IMR-90 (cell line): Measurements from ENCODE around the gene RNF11. TPM values are rescaled to one million over a fixed set of nuclear protein-coding genes. Genes with fewer than 3 reads are reported as not detected.

ENCODE experiments used
- ATAC-seq: fragments of 200-7000 bp; cut with Tn5 transposase; 2 replicates; pipeline ENCODE4 v1.9.1; 2020; ENCODE audit warnings: low read depth, mild to moderate bottlenecking, moderate library complexity
- BruUV-seq: library from RNA; stranded (reverse); fragments of 400-500 nt; replicated peaks from 2 replicates; lab custom pipeline; 2021; lab: Mats Ljungman, UMichigan
- CTCF ChIA-PET: fragments of 300-600 bp; formaldehyde crosslinking; extraction: SDS; loops from one replicate; lab custom pipeline; 2021; ENCODE audit warnings: antibody characterized with exemption; lab: Yijun Ruan, JAX
- POLR2A ChIA-PET: fragments of 300-600 bp; sonication (Branson Sonifier 250); formaldehyde crosslinking; loops from one replicate; lab custom pipeline; 2022; ENCODE audit warnings: antibody characterized with exemption; ENCODE audit not compliant: unreplicated experiment; lab: Charles Lee
- DNase-seq: peaks from one replicate; pipeline ENCODE4 v3.0.0; 2013
- H2AFZ ChIP-seq: replicated peaks from 2 replicates; pipeline ENCODE3; 2013; ENCODE audit warnings: low read length, mild to moderate bottlenecking; ENCODE audit not compliant: poor library complexity
- H2AK5ac ChIP-seq: 2 replicates; pipeline ENCODE4 v1.6.1; 2013; ENCODE audit warnings: low read depth, low read length, inconsistent platforms
- H2AK9ac ChIP-seq: replicated peaks from 2 replicates; pipeline ENCODE3; 2013; ENCODE audit warnings: mild to moderate bottlenecking, low read depth, low read length, moderate library complexity; ENCODE audit not compliant: poor library complexity
- H2BK120ac ChIP-seq: 2 replicates; pipeline ENCODE4 v1.6.1; 2013; ENCODE audit warnings: low read depth, low read length, inconsistent platforms
- H2BK15ac ChIP-seq: 3 replicates; pipeline ENCODE4 v1.6.1; 2013; ENCODE audit warnings: low read depth, low read length, inconsistent platforms
- H2BK20ac ChIP-seq: 2 replicates; pipeline ENCODE4 v1.6.1; 2013; ENCODE audit warnings: low read depth, mild to moderate bottlenecking, inconsistent platforms, low read length, moderate library complexity
- H2BK5ac ChIP-seq: 2 replicates; pipeline ENCODE4 v1.6.1; 2013; ENCODE audit warnings: mild to moderate bottlenecking, low read depth, low read length, inconsistent platforms; ENCODE audit not compliant: poor library complexity, severe bottlenecking
- H3K14ac ChIP-seq: replicated peaks from 2 replicates; pipeline ENCODE4 v1.6.1; 2013; ENCODE audit warnings: low read depth, low read length, inconsistent platforms
- H3K18ac ChIP-seq: 2 replicates; pipeline ENCODE4 v1.6.1; 2013; ENCODE audit warnings: low read depth, low read length, control low read depth
- H3K23ac ChIP-seq: 2 replicates; pipeline ENCODE4 v1.6.1; 2013; ENCODE audit warnings: low read depth, low read length, inconsistent platforms
- H3K27ac ChIP-seq: 2 replicates; pipeline ENCODE4 v1.5.1; 2013; ENCODE audit warnings: mild to moderate bottlenecking, control low read depth, low read length; ENCODE audit not compliant: insufficient read depth
- H3K27me3 ChIP-seq: 2 replicates; pipeline ENCODE4 v1.6.1; 2013; ENCODE audit warnings: low read length; ENCODE audit not compliant: control insufficient read depth, insufficient read depth
- H3K36me3 ChIP-seq: 2 replicates; pipeline ENCODE4 v1.6.1; 2013; ENCODE audit warnings: low read length, mixed read lengths; ENCODE audit not compliant: control insufficient read depth, insufficient read depth
- H3K4ac ChIP-seq: 2 replicates; pipeline ENCODE4 v1.6.1; 2013; ENCODE audit warnings: low read depth, low read length, inconsistent platforms
- H3K4me1 ChIP-seq: 2 replicates; pipeline ENCODE4 v1.6.1; 2013; ENCODE audit warnings: low read length, mixed read lengths; ENCODE audit not compliant: control insufficient read depth, insufficient read depth
- H3K4me2 ChIP-seq: 2 replicates; pipeline ENCODE4 v1.6.1; 2013; ENCODE audit warnings: low read depth, mild to moderate bottlenecking, control low read depth, low read length, moderate library complexity
- H3K4me3 ChIP-seq: 2 replicates; pipeline ENCODE4 v1.5.1; 2013; ENCODE audit warnings: low read depth, mild to moderate bottlenecking, control low read depth, low read length, moderate library complexity; ENCODE audit not compliant: insufficient read depth
- H3K56ac ChIP-seq: 2 replicates; pipeline ENCODE4 v1.6.1; 2013; ENCODE audit warnings: low read length, inconsistent platforms; ENCODE audit not compliant: insufficient read depth; ENCODE audit errors: extremely low read depth
- H3K79me1 ChIP-seq, 2 experiments: 2 replicates each; pipeline ENCODE4 v1.6.1; 2013; ENCODE audit warnings: low read length in 2 of 2, inconsistent platforms in 1 of 2, low read depth in 1 of 2
- H3K9ac ChIP-seq: 2 replicates; pipeline ENCODE4 v1.6.1; 2013; ENCODE audit warnings: low read depth, low read length, control low read depth
- H3K9me1 ChIP-seq: 2 replicates; pipeline ENCODE4 v1.6.1; 2013; ENCODE audit warnings: low read length, inconsistent platforms; ENCODE audit not compliant: insufficient read depth
- H3K9me3 ChIP-seq: 2 replicates; pipeline ENCODE4 v1.6.1; 2013; ENCODE audit warnings: low read length; ENCODE audit not compliant: control insufficient read depth, insufficient read depth
- H4K20me1 ChIP-seq: 2 replicates; pipeline ENCODE4 v1.6.1; 2013; ENCODE audit warnings: low read length, inconsistent platforms; ENCODE audit not compliant: insufficient read depth
- H4K5ac ChIP-seq: 2 replicates; pipeline ENCODE4 v1.6.1; 2013; ENCODE audit warnings: mild to moderate bottlenecking, low read depth, low read length, control low read depth
- H4K8ac ChIP-seq, 2 experiments: 2 replicates each; pipeline ENCODE4 v1.6.1; 2013; ENCODE audit warnings: low read depth in 2 of 2, low read length in 2 of 2, control low read depth in 1 of 2, inconsistent platforms in 1 of 2
- H4K91ac ChIP-seq: 2 replicates; pipeline ENCODE4 v1.6.1; 2013; ENCODE audit warnings: low read depth, low read length, inconsistent platforms; ENCODE audit not compliant: insufficient read depth
- CHD1 ChIP-seq: IDR thresholded peaks from 2 replicates; pipeline ENCODE4 v1.6.1; 2012; ENCODE audit warnings: low read depth, low read length, improper control_type of control experiment
- FOS ChIP-seq: fragments of 150-350 bp; IDR thresholded peaks from 2 replicates; pipeline ENCODE4 v1.6.1; 2016; ENCODE audit warnings: low read depth, low read length
- MAFK ChIP-seq: IDR thresholded peaks from 2 replicates; pipeline ENCODE4 v1.6.1; 2012; ENCODE audit warnings: low read depth, low read length, improper control_type of control experiment
- MAZ ChIP-seq: IDR thresholded peaks from 2 replicates; pipeline ENCODE4 v1.6.1; 2012; ENCODE audit warnings: low read depth, mild to moderate bottlenecking, low read length, improper control_type of control experiment, moderate library complexity, borderline replicate concordance
- MXI1 ChIP-seq: IDR thresholded peaks from 2 replicates; pipeline ENCODE4 v1.6.1; 2012; ENCODE audit warnings: low read depth, mild to moderate bottlenecking, low read length, moderate library complexity, borderline replicate concordance
- POLR2A ChIP-seq: IDR thresholded peaks from 2 replicates; pipeline ENCODE4 v1.6.1; 2012; ENCODE audit warnings: mild to moderate bottlenecking, low read depth, low read length
- WGBS, 2 experiments: methylation state at CpG; one replicate each; pipeline versions ENCODE4 v1.1.5 to v1.1.7; 2013; ENCODE audit warnings: missing lambda C conversion rate in 2 of 2; ENCODE audit not compliant: insufficient read length in 1 of 2; ENCODE audit errors: extremely low coverage in 2 of 2; 5-methylcytosine and 5-hydroxymethylcytosine counted together
- dilution Hi-C: fragments of 300-500 bp; cut with HindIII; formaldehyde crosslinking; loops from one replicate; pipeline ENCODE4 v1.14.3; 2018; ENCODE audit warnings: low sequenced_read_pairs; ENCODE audit not compliant: unreplicated experiment
- in situ Hi-C: fragments of 300-500 bp; cut with MboI; formaldehyde crosslinking; loops from 3 replicates; pipeline ENCODE4 v1.14.3; 2019; ENCODE audit warnings: low sequenced_read_pairs, inconsistent platforms, mixed read lengths
- intact Hi-C: fragments of 100-400 bp; cut with micrococcal nuclease; formaldehyde crosslinking; loops from 2 replicates; pipeline ENCODE4 v1.10.0; 2022
- polyA plus RNA-seq, 3 experiments: library from polyadenylated mRNA; depleted of rRNA; stranded (reverse); fragments of >200 nt; gene quantifications; 2 replicates each; pipeline ENCODE4 v1.2.3, GENCODE V29; 2012; ENCODE audit warnings: low replicate concordance in 1 of 3
- total RNA-seq: library from RNA; depleted of rRNA; stranded (reverse); fragments of >200 nt; gene quantifications from 2 replicates; pipeline ENCODE4 v1.2.3, GENCODE V29; 2012

The RNF11 gene
- total and polyA plus RNA-seq, 2 of the 4 experiments (the other 2 are of a cell fraction): 63.3 to 64.1 TPM

DNA sequence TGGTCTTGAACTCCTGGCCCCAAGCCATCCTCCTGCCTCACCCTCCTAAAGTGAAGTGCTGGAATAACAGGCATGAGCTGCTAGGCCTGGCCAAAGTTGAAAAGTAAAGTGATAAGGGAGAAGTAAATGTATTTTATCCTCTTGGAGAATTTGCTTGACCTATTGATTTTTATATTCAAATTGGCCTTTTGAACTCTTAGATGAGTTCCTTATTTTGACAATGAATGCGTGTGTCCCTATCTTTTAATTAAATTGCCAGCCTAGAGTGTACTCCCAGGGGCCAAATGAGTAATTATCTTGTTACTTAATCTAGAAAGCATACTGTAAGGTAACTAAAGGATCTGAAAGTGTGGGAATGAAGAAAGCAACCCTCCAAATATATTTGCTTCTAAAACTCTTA is 11.4 kb downstream of the RNF11 start:
- H4K5ac ChIP-seq: no peak overlapping the region
- H3K9me3 ChIP-seq: no peaks in the 10 kb centered on the region
- dilution Hi-C loops (no loop called here), in situ Hi-C loops (no loop called here), intact Hi-C loops (no loop called here)
- TF ChIP-seq MAZ (no peak), FOS (no peak), MAFK (no peak), CHD1 (no peak), POLR2A (no peak), MXI1 (no peak)
- H2AK9ac ChIP-seq: no peak overlapping the region
- H4K8ac ChIP-seq: no peak overlapping the region
- H3K9ac ChIP-seq: no peak overlapping the region
- no peak overlapping the region for H4K91ac ChIP-seq
- H3K27ac ChIP-seq: no peak overlapping the region
- H3K4ac ChIP-seq: no peak overlapping the region
- H3K4me3 ChIP-seq: no peak overlapping the region
- no peak overlapping the region for H2AK5ac ChIP-seq
- H3K36me3 ChIP-seq: no peaks in the 10 kb centered on the region
- H2BK15ac ChIP-seq: no peak overlapping the region
- WGBS, 2 experiments: no CpG with 5 or more reads among the region's 1 CpG
- no peak overlapping the region for H3K18ac ChIP-seq
- ChIA-PET POLR2A (no interaction called here), CTCF (no interaction called here)
- peaks cover 2% of the 10 kb centered on the region; the same call in 1 of the 2 replicates for H3K9me1 ChIP-seq
- H4K20me1 ChIP-seq: peaks cover 83% of the 10 kb centered on the region
- H3K14ac ChIP-seq: no peak overlapping the region
- ATAC-seq (no peak), DNase-seq (no peak)
- no peak overlapping the region for H2AFZ ChIP-seq
- BruUV-seq: no TSS peak
- H3K56ac ChIP-seq: no peak overlapping the region
- no peak overlapping the region for H2BK120ac ChIP-seq
- no peak overlapping the region for H2BK5ac ChIP-seq
- H3K23ac ChIP-seq: no peak overlapping the region
- H3K4me2 ChIP-seq: no peak overlapping the region
- no peaks in the 10 kb centered on the region for H3K27me3 ChIP-seq
- no peak overlapping the region for H2BK20ac ChIP-seq
- H3K79me1 ChIP-seq: peaks cover 10 to 59% of the 10 kb centered on the region in 2 experiments
- 0 out of 2 replicates have a peak, but pooled peaks cover 2% of the 10 kb centered on the region for H3K4me1 ChIP-seq
